GM12872 (cell line): ENCODE data around the gene TEP1.
A peak's percentile ranks its signal among the peaks of the same experiment; 100 is the strongest.

Source experiments
- CTCF ChIP-seq: IDR thresholded peaks from 3 replicates; pipeline ENCODE4 v1.5.1; 2011; ENCODE audit warnings: low read depth, mild to moderate bottlenecking, low read length, moderate library complexity; ENCODE audit not compliant: insufficient read depth

TEP1 gene

GRCh38 chr14:20415782-20416206, 2.5 kb upstream of the TEP1 start:
- peak; percentile 65; the same call in 2 of the 3 replicates for TF ChIP-seq CTCF

DNA sequence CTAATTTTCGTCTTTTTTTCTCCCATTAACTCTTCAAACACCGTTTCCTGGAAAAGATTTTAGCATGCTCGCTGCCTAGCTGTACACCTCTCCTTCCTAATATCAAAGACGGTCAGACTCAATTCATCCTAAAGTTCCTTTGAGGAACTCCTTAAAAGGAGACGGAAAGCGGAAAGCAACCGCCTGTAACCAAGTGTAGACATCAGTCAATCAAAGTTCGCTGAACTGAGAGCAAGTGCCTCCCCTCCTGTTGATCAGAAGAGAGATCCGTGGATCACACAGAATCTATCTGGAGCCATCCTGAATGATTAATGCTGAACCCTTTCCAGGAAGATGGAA, 412 bp upstream of the TEP1 start:
- no peak for TF ChIP-seq CTCF

- TF ChIP-seq CTCF = no peak
Observed at GRCh38 chr14:20412411-20412810, 890 bp downstream of the TEP1 start.

- TF ChIP-seq CTCF = no peak
Observed at GRCh38 chr14:20409226-20409625, 4.1 kb downstream of the TEP1 start.

- TF ChIP-seq CTCF = no peak
Observed at GRCh38 chr14:20403521-20403920, 9.8 kb downstream of the TEP1 start.

- TF ChIP-seq CTCF = no peak
Observed at GRCh38 chr14:20400965-20401593, 12.2 kb downstream of the TEP1 start.

- TF ChIP-seq CTCF = no peak
Observed at GRCh38 chr14:20400589-20400964, 12.7 kb downstream of the TEP1 start.

DNA sequence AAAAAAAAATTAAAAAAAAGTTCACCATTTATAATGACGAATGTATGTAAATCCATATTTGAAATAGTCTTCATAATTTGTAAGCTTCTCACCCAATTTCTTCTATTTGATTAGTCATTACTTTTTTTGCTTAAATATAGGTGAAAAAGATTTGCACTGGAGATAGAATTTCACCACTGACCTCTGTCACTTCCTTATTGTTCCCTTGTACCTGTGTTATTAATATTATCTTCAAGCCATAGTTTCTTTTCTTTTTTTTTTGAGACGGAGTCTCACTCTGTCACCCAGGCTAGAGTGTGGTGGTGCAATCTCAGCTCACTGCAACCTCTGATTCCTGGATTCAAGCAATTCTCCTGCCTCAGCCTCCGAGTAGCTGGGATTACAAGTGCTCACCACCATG, 15.8 kb downstream of the TEP1 start:
- TF ChIP-seq CTCF = no peak
